Epithelial cell of alveolus of lung (primary cell): ENCODE measurements around the gene RNF175. TPM values are rescaled to one million over a fixed set of nuclear protein-coding genes. Genes with fewer than 3 reads are reported as not detected.

Experiments used
- total RNA-seq: library from RNA; depleted of rRNA; stranded (reverse); fragments of >200 nt; gene quantifications from 2 replicates; pipeline ENCODE4 v1.2.1, GENCODE V29; 2015

Gene RNF175
- 2.1 and 9.4 TPM in 2 replicates for total RNA-seq

GRCh38 chr4:153759407-153760316 lies at the start of gene RNF175:
Gene RNF175 (minus strand): TSS chr4:153760024. CDS start chr4:153759862, 162 bp downstream.

GRCh38 chr4:153788413-153789276 lies 28.8 kb upstream of the RNF175 start, which contains the start of gene SFRP2:
Gene SFRP2 (minus strand): TSS chr4:153789083. CDS start chr4:153788835, 248 bp downstream.

GRCh38 chr4:153684182-153684970 lies 75.4 kb downstream of the RNF175 start, which contains the start of gene TLR2:
Gene TLR2 (plus strand): TSS chr4:153684280. CDS start chr4:153702908, 18,628 bp downstream.

Other genes with a start within 250 kb of the RNF175 start
- 0.08 and 3.2 TPM in 2 replicates for gene TLR2, start 75.7 kb downstream of the RNF175 start, total RNA-seq
- gene SFRP2, start 29.1 kb upstream of the RNF175 start, total RNA-seq, result 15.9 TPM in 1 of 2 replicates, not detected in the other